H1 (cell line): Measurements from ENCODE around the gene SLC35B4. TPM values are rescaled to one million over a fixed set of nuclear protein-coding genes. Genes with fewer than 3 reads are reported as not detected.

ENCODE experiments used
- ASH2L ChIP-seq: fragments of 200-600, 300-600 bp; sonication (generic); IDR thresholded peaks from one replicate; pipeline ENCODE4 v1.7.1; 2017; ENCODE audit warnings: low read length
- BCL11A ChIP-seq, 2 experiments: IDR thresholded peaks; one replicate each; pipeline ENCODE4 v1.6.1; 2011; ENCODE audit warnings: low read depth in 2 of 2, low read length in 2 of 2, mild to moderate bottlenecking in 2 of 2
- EGR1 ChIP-seq: IDR thresholded peaks from 2 replicates; pipeline ENCODE4 v1.6.1; 2011; ENCODE audit warnings: low read depth, low read length, borderline replicate concordance
- EZH2 ChIP-seq: fragments of 200-600 bp; sonication (generic); IDR thresholded peaks from 2 replicates; pipeline ENCODE4 v1.7.1; 2012; ENCODE audit warnings: low read depth, mild to moderate bottlenecking, moderate library complexity, low read length, inconsistent platforms; ENCODE audit not compliant: severe bottlenecking
- HDAC2 ChIP-seq, 2 experiments: fragments of 300-600 bp in 1 of 2; sonication (generic) in 1 of 2; IDR thresholded peaks; 2 replicates each; pipeline ENCODE4 v1.6.1; 2011 to 2012; ENCODE audit warnings: low read depth in 2 of 2, low read length in 2 of 2, mild to moderate bottlenecking in 2 of 2, moderate library complexity in 2 of 2, borderline replicate concordance in 1 of 2, inconsistent platforms in 1 of 2
- KDM4A ChIP-seq: IDR thresholded peaks from one replicate; pipeline ENCODE4 v1.7.1; 2012; ENCODE audit warnings: low read depth, mild to moderate bottlenecking, moderate library complexity, low read length, inconsistent platforms; ENCODE audit not compliant: severe bottlenecking
- MAFK ChIP-seq: IDR thresholded peaks from 2 replicates; pipeline ENCODE4 v1.6.1; 2012; ENCODE audit warnings: low read depth, mild to moderate bottlenecking, improper control_type of control experiment, low read length
- NANOG ChIP-seq: IDR thresholded peaks from 2 replicates; pipeline ENCODE4 v1.6.1; 2011; ENCODE audit warnings: low read length, low read depth, mild to moderate bottlenecking, inconsistent platforms; ENCODE audit not compliant: insufficient read depth, poor library complexity, severe bottlenecking
- NRF1 ChIP-seq: IDR thresholded peaks from 2 replicates; pipeline ENCODE4 v1.6.1; 2011; ENCODE audit warnings: mild to moderate bottlenecking, low read depth, low read length, improper control_type of control experiment
- RAD21 ChIP-seq, 2 experiments: IDR thresholded peaks in 1 of 2; conservative IDR thresholded peaks in 1 of 2; 2 replicates each; pipeline ENCODE4 v1.6.1; 2011; ENCODE audit warnings: low read depth in 2 of 2, low read length in 2 of 2, improper control_type of control experiment in 1 of 2, inconsistent platforms in 1 of 2, mild to moderate bottlenecking in 1 of 2, moderate library complexity in 1 of 2
- RBBP5 ChIP-seq: IDR thresholded peaks from 2 replicates; pipeline ENCODE4 v1.7.1; 2012; ENCODE audit warnings: low read depth, mild to moderate bottlenecking, inconsistent platforms, low read length, moderate library complexity, borderline replicate concordance
- RFX5 ChIP-seq: IDR thresholded peaks from 2 replicates; pipeline ENCODE4 v1.6.1; 2011; ENCODE audit warnings: low read depth, low read length, improper control_type of control experiment, borderline replicate concordance
- RNF2 ChIP-seq: fragments of 200-900, 300-1000 bp; sonication (generic); IDR thresholded peaks from 2 replicates; pipeline ENCODE4 v1.7.1; 2016; ENCODE audit warnings: borderline replicate concordance, low read depth, mild to moderate bottlenecking, antibody characterized with exemption, low read length; ENCODE audit not compliant: poor library complexity, severe bottlenecking; ENCODE audit errors: missing control alignments
- RXRA ChIP-seq: IDR thresholded peaks from 2 replicates; pipeline ENCODE4 v1.6.1; 2011; ENCODE audit warnings: low read depth, mild to moderate bottlenecking, low read length, moderate library complexity; ENCODE audit not compliant: insufficient read depth
- SAP30 ChIP-seq: fragments of 300-600 bp; sonication (generic); IDR thresholded peaks from 2 replicates; pipeline ENCODE4 v1.7.1; 2012; ENCODE audit warnings: low read length, moderate library complexity, mild to moderate bottlenecking, inconsistent platforms; ENCODE audit not compliant: insufficient read depth, insufficient replicate concordance
- SIRT6 ChIP-seq: IDR thresholded peaks from one replicate; pipeline ENCODE4 v1.7.1; 2012; ENCODE audit warnings: low read length, inconsistent platforms
- SP1 ChIP-seq: IDR thresholded peaks from 2 replicates; pipeline ENCODE4 v1.6.1; 2011; ENCODE audit warnings: low read depth, low read length
- TEAD4 ChIP-seq: IDR thresholded peaks from 2 replicates; pipeline ENCODE4 v1.6.1; 2012; ENCODE audit warnings: low read depth, low read length, inconsistent platforms, mixed read lengths
- polyA plus RNA-seq, 7 experiments: library from polyadenylated mRNA; depleted of rRNA in 3 of 7; stranded (reverse) in 5 of 7; unstranded in 2 of 7; fragments of >200 nt in 5 of 7; fragments of 200-250 nt in 2 of 7; gene quantifications; 1 replicate in 5 of 7; 2 replicates in 1 of 7; 4 replicates in 1 of 7; pipeline versions ENCODE4 v1.2.1 to v1.2.3, GENCODE V29; 2011 to 2013; ENCODE audit warnings: missing spikeins in 2 of 7, mixed read lengths in 2 of 7
- total RNA-seq: library from RNA; stranded (reverse); fragmentation: NEBNext Ultra II Directional; extraction: Animal tissue kit (Norgen Biotek cat#: 25700); gene quantifications from 2 replicates; pipeline ENCODE4 v1.2.1, GENCODE V29; 2021
- TF ChIP-seq, protein P1 (sequence below), 3 experiments: IDR thresholded peaks; 1 replicate in 2 of 3; 2 replicates in 1 of 3; pipeline versions ENCODE4 v1.5.1 to v1.6.1; 2011; ENCODE audit warnings: low read length in 3 of 3, mild to moderate bottlenecking in 3 of 3, inconsistent platforms in 2 of 3, low read depth in 1 of 3, moderate library complexity in 1 of 3; ENCODE audit not compliant: insufficient read depth in 1 of 3; ENCODE audit errors: control extremely low read depth in 1 of 3

The SLC35B4 gene
- total and polyA plus RNA-seq, 2 of the 8 experiments (the other 6 are each of a cell fraction or from before 2014, with no cell fraction given), result 28.9 to 34.6 TPM

DNA sequence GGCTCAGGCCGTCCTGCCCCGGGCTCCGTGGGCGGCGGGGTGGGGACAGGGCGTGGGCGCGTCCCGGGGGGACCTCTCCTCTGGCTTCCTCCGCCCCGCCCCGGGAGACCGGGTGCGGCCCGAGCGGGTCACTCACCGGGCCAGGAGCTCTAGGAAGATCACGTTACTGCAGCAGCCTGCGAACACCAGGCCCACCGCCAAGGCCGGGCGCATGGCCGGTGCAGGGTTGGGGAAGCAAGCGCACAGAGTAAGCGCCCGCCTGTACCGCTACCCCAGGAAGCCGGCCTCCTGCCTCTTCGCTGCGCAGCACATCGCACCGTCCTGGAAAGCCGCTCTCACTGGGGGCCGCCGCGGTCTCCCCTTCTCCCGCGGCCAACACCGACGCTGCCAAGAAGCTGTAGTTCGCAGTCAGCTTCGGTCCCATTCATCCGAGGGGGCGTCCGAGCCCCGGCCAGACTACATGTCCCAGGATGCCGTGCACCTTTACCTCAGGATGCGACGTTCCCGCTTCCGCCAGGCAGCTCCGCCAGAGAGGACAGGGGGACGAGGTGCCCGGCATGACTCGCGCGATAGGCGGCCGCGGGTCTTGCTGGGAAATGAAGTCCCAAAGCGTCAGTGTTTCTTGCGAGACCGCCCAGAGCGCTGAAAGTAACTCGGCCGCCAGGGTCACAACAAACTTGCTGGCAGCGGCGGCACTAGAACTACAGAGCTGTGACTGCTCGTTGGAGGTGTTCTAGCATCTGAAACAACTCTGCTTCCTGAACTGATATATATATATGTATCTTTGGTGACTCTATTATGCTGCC lies at the start of gene SLC35B4 (continued):
- TF ChIP-seq RNF2 (no peak), SAP30 (no peak), MAFK (no peak), NRF1 (no peak), EGR1 (no peak), RAD21 (IDR thresholded peaks at IDR 0.05 in 1 of 2, conservative IDR thresholded peaks at IDR 0.05 in 1 of 2; ENCODE audit: low read depth in 2 of 2, low read length in 2 of 2) (peak; percentile 1 to 2; a peak in 1 of 4 replicates), RFX5 (no peak), RBBP5 (0 out of 2 replicates have a peak, but pooled peaks have one; percentile 67), EZH2 (no peak), TEAD4 (peak; percentile 41; the same call in 1 of the 2 replicates), ASH2L (peak; percentile 73), SP1 (0 out of 2 replicates have a peak, but pooled peaks have one; percentile 12), KDM4A (peak; percentile 96), HDAC2 (IDR thresholded peaks at IDR 0.05; ENCODE audit: borderline replicate concordance in 1 of 2, low read depth in 2 of 2, low read length in 2 of 2) (no peak), RXRA (no peak), SIRT6 (no peak), NANOG (no peak), BCL11A (IDR thresholded peaks at IDR 0.05; ENCODE audit: low read depth in 2 of 2, low read length in 2 of 2) (no peak)
- TF ChIP-seq, protein P1, sequence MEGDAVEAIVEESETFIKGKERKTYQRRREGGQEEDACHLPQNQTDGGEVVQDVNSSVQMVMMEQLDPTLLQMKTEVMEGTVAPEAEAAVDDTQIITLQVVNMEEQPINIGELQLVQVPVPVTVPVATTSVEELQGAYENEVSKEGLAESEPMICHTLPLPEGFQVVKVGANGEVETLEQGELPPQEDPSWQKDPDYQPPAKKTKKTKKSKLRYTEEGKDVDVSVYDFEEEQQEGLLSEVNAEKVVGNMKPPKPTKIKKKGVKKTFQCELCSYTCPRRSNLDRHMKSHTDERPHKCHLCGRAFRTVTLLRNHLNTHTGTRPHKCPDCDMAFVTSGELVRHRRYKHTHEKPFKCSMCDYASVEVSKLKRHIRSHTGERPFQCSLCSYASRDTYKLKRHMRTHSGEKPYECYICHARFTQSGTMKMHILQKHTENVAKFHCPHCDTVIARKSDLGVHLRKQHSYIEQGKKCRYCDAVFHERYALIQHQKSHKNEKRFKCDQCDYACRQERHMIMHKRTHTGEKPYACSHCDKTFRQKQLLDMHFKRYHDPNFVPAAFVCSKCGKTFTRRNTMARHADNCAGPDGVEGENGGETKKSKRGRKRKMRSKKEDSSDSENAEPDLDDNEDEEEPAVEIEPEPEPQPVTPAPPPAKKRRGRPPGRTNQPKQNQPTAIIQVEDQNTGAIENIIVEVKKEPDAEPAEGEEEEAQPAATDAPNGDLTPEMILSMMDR (IDR thresholded peaks at IDR 0.05; ENCODE audit: control extremely low read depth in 1 of 3, insufficient read depth in 1 of 3, low read depth in 1 of 3, low read length in 3 of 3), result peak in 1 of 3 experiments; percentile 49; a peak in 1 of 4 replicates
